PC-9 (cell line): ENCODE results near the gene VASH2. TPM values are rescaled to one million over a fixed set of nuclear protein-coding genes. Genes with fewer than 3 reads are reported as not detected.

Source experiments
- BruUV-seq: library from RNA; stranded (reverse); fragments of 400-500 nt; replicated peaks from 2 replicates; lab custom pipeline; 2021; lab: Mats Ljungman, UMichigan
- CTCF ChIA-PET: fragments of 300-600 bp; sonication (Branson Sonifier 250); formaldehyde crosslinking; loops from one replicate; lab custom pipeline; 2022; ENCODE audit warnings: antibody characterized with exemption; lab: Charles Lee
- POLR2A ChIA-PET: fragments of 300-600 bp; sonication (Branson Sonifier 250); formaldehyde crosslinking; loops from one replicate; lab custom pipeline; 2022; ENCODE audit warnings: antibody characterized with exemption; ENCODE audit not compliant: unreplicated experiment; lab: Charles Lee
- DNase-seq, 2 experiments: peaks; one replicate each; pipeline versions ENCODE4 v3.0.0 to v3.0.0-alpha.2; 2015 to 2022; ENCODE audit warnings: mixed read lengths in 1 of 2
- H2AFZ ChIP-seq: fragments of 200-600 bp; sonication (generic); 2 replicates; pipeline ENCODE4 v1.8.1; 2017; ENCODE audit warnings: antibody characterized with exemption
- H3F3A ChIP-seq: fragments of 200-600 bp; sonication (generic); 2 replicates; pipeline ENCODE4 v1.8.1; 2017; ENCODE audit warnings: antibody characterized with exemption, mild to moderate bottlenecking, low read depth; ENCODE audit not compliant: insufficient read depth
- H3K27ac ChIP-seq: fragments of 200-600 bp; sonication (generic); 2 replicates; pipeline ENCODE4 v1.6.1; 2016; ENCODE audit warnings: mixed run types
- H3K27me3 ChIP-seq: fragments of 200-600 bp; sonication (generic); 2 replicates; pipeline ENCODE4 v1.6.1; 2016; ENCODE audit warnings: low read depth, mixed run types; ENCODE audit not compliant: insufficient read depth
- H3K36me3 ChIP-seq: fragments of 200-600 bp; sonication (generic); 2 replicates; pipeline ENCODE4 v1.6.1; 2016; ENCODE audit warnings: low read depth, mixed run types
- H3K4me1 ChIP-seq: fragments of 200-600 bp; sonication (generic); replicated peaks from 2 replicates; pipeline ENCODE4 v1.6.1; 2016; ENCODE audit warnings: mixed run types; ENCODE audit not compliant: insufficient read depth
- H3K4me2 ChIP-seq: fragments of 200-600 bp; sonication (generic); 2 replicates; pipeline ENCODE4 v1.6.1; 2017; ENCODE audit warnings: mixed run types
- H3K4me3 ChIP-seq: fragments of 200-600 bp; sonication (generic); 2 replicates; pipeline ENCODE4 v1.6.1; 2016; ENCODE audit warnings: mixed run types
- H3K79me2 ChIP-seq: fragments of 200-600 bp; sonication (generic); 2 replicates; pipeline ENCODE4 v1.6.1; 2017; ENCODE audit warnings: low read depth, mixed run types
- H3K9me2 ChIP-seq: fragments of 200-600 bp; sonication (generic); 2 replicates; pipeline ENCODE4 v1.8.1; 2017; ENCODE audit warnings: mild to moderate bottlenecking; ENCODE audit not compliant: insufficient read depth
- H3K9me3 ChIP-seq: fragments of 200-600 bp; sonication (generic); 2 replicates; pipeline ENCODE4 v1.8.1; 2016; ENCODE audit warnings: low read depth; ENCODE audit not compliant: insufficient read depth
- H4K20me1 ChIP-seq: fragments of 200-600 bp; sonication (generic); 2 replicates; pipeline ENCODE4 v1.8.1; 2017; ENCODE audit not compliant: insufficient read depth
- EZH2 ChIP-seq: fragments of 200-600 bp; sonication (generic); IDR thresholded peaks from 2 replicates; pipeline ENCODE4 v1.8.0; 2017; ENCODE audit warnings: antibody characterized with exemption, low read depth
- intact Hi-C: fragments of 100-400 bp; cut with micrococcal nuclease; formaldehyde crosslinking; loops from one replicate; pipeline ENCODE4 v1.10.0; 2022; ENCODE audit not compliant: unreplicated experiment
- total RNA-seq: library from RNA; stranded (reverse); gene quantifications from 2 replicates; pipeline ENCODE4 v1.2.3, GENCODE V29; 2021
- TF ChIP-seq, protein P1 (sequence below): fragments of 200-600 bp; sonication (generic); conservative IDR thresholded peaks from 2 replicates; pipeline ENCODE4 v1.6.1; 2017; ENCODE audit warnings: mixed run types, antibody characterized with exemption, mild to moderate bottlenecking, moderate library complexity

Gene VASH2
- total RNA-seq, 1 experiment from 2014 or later, result not detected

DNA sequence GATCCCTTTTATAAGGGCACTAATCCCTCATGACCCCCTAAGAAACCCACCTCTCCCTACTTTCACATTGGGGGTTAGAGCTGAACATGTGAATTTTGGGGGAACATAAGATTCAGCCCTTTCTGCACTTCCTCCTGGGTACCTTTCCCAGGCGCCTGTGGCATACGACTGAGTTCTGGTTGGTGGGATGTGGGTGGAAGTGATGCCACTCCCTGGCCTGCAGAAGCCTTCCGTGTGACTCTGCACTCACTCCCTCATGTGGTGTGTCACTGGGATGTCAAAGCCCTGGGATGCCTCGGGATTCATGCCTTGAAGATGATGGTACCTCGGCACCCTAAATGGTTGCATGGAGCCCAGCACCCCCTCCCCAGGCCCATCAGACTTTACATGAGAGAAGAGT lies 28.3 kb upstream of the VASH2 start:
- Histone ChIP-seq H3K27ac (no peak overlapping the region), H3K9me3 (no peaks in the 10 kb centered on the region), H3K79me2 (no peaks in the 10 kb centered on the region), H3K4me3 (no peak overlapping the region), H4K20me1 (no peaks in the 10 kb centered on the region), H3F3A (no peaks in the 10 kb centered on the region), H2AFZ (no peak overlapping the region), H3K27me3 (peaks cover 23% of the 10 kb centered on the region), H3K36me3 (no peaks in the 10 kb centered on the region), H3K4me2 (no peak overlapping the region), H3K4me1 (no peaks in the 10 kb centered on the region), H3K9me2 (no peaks in the 10 kb centered on the region)
- TF ChIP-seq, protein P1, sequence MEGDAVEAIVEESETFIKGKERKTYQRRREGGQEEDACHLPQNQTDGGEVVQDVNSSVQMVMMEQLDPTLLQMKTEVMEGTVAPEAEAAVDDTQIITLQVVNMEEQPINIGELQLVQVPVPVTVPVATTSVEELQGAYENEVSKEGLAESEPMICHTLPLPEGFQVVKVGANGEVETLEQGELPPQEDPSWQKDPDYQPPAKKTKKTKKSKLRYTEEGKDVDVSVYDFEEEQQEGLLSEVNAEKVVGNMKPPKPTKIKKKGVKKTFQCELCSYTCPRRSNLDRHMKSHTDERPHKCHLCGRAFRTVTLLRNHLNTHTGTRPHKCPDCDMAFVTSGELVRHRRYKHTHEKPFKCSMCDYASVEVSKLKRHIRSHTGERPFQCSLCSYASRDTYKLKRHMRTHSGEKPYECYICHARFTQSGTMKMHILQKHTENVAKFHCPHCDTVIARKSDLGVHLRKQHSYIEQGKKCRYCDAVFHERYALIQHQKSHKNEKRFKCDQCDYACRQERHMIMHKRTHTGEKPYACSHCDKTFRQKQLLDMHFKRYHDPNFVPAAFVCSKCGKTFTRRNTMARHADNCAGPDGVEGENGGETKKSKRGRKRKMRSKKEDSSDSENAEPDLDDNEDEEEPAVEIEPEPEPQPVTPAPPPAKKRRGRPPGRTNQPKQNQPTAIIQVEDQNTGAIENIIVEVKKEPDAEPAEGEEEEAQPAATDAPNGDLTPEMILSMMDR, result no peak
- TF ChIP-seq EZH2, result no peak
- intact Hi-C loops, result no loop called here
- no peak for DNase-seq
- no TSS peak for BruUV-seq
- CTCF ChIA-PET, result no interaction called here
- POLR2A ChIA-PET, result interaction anchor here (0.6 kb wide), 1 partner anchor 35 kb away, joined by 3 read pairs; no protein-coding TSS in a partner anchor

DNA sequence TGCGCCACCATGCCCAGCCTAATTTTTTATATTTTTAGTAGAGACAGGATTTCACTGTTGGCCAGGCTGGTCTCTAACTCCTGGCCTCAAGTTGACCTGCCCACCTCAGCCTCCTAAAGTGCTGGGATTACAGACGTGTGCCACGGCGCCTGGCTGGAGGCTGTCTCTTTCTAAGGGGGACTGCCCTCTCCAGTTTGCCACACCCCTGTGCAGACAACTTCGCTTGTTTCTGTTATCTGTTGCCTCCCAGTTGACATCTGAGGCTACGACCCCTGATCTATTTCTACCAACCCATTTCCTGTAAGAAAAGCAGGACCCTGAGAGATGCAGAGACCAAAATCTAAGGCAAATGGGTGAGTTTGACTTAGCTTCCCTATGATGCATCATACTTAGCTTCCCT lies 24.0 kb upstream of the VASH2 start:
- no peaks in the 10 kb centered on the region for H3K9me2 ChIP-seq
- ChIA-PET CTCF (no interaction called here), POLR2A (no interaction called here)
- no peak for DNase-seq
- no TSS peak for BruUV-seq
- no peaks in the 10 kb centered on the region for H4K20me1 ChIP-seq
- H3K27ac ChIP-seq, result no peak overlapping the region
- peaks cover 6% of the 10 kb centered on the region; the same call in 1 of the 2 replicates for H3K27me3 ChIP-seq
- no peaks in the 10 kb centered on the region for H3K4me1 ChIP-seq
- no peaks in the 10 kb centered on the region for H3K36me3 ChIP-seq
- H2AFZ ChIP-seq, result no peak overlapping the region
- no peaks in the 10 kb centered on the region for H3F3A ChIP-seq
- intact Hi-C loops, result no loop called here
- no peak overlapping the region for H3K4me2 ChIP-seq
- H3K79me2 ChIP-seq, result no peaks in the 10 kb centered on the region
- H3K9me3 ChIP-seq, result no peaks in the 10 kb centered on the region
- H3K4me3 ChIP-seq, result no peak overlapping the region
- TF ChIP-seq, protein P1, result no peak
- no peak for TF ChIP-seq EZH2

DNA sequence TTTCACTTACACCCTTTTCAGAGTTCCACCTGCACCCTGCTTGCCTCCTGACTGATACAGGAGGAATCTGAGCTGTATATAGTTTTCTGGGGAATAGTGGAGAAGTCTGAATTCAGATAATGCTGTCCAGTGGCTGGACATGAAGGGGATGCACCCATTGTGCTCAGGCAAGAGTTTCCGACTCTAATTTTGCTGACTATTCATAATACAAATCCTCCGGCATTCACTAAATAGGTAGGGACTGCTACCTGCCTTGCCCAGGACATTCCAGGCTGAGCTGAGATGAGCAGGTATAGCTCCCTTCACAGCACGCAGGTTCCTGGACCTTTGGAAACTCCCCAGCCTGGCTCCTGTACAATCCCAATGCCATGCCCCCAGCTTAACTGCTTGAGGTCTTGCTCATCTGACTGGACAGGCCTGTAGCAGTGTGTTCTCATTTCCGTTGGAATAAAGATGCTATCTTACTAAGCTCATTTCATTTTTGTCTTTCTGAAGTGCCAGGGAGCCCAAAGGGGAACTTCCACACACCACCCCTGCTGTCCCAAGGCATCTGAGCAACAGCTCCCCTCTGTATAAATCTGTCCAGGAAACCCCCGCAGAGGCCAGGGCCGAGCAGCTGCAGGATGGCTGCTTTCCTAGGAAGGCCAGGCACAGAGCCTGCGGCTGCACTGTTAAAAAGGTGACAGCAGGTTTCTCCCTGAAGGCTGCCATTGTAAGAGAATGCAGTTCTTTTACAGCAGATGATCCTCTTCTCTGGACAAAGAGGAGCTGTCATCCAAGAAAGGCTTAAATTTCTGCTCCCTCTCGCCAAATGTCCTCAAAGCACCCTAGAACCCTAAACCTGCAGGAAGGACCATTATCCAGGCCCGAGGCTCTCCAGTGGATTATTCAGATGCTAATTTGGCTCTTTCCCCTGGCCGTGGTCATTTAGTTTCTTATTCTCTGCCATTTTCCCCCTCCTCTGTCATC lies 21.7 kb upstream of the VASH2 start:
- intact Hi-C loops, result no loop called here
- Histone ChIP-seq H3K9me3 (no peaks in the 10 kb centered on the region), H3K27me3 (no peaks in the 10 kb centered on the region), H3K4me2 (no peak overlapping the region), H3K4me1 (no peaks in the 10 kb centered on the region), H3K36me3 (no peaks in the 10 kb centered on the region), H2AFZ (no peak overlapping the region), H3F3A (no peaks in the 10 kb centered on the region), H3K79me2 (no peaks in the 10 kb centered on the region), H3K4me3 (no peak overlapping the region), H3K27ac (no peak overlapping the region), H3K9me2 (no peaks in the 10 kb centered on the region), H4K20me1 (no peaks in the 10 kb centered on the region)
- ChIA-PET CTCF (no interaction called here), POLR2A (no interaction called here)
- no peak for DNase-seq
- TF ChIP-seq, protein P1, result no peak
- no peak for TF ChIP-seq EZH2
- BruUV-seq, result no TSS peak
